ENCODE measurements around the gene CDK19. TPM values are rescaled to one million over a fixed set of nuclear protein-coding genes. Genes with fewer than 3 reads are reported as not detected.

Gene CDK19
- polyA plus RNA-seq, 1 donor from 2014 or later: 40.7 TPM

DNA sequence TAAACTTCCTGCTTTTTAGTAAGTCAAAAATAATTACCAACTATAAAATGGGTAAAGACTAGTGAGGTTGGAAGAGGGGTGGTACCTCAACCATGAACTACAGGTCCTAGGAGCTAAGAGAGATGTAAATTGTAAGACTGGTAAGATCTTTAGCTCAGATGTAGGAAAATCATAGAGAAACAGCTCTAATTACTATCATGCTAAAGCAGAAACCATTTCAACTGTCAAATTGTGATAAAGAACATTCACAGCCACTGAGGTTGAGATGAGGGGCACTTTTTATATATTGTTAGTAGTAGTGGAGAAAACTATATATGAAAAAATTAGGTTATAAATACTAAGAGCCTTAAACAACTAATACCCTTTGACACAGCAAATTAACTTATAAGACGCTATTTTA lies 20.0 kb downstream of the CDK19 start:
- peaks cover 28% of the 10 kb centered on the region for H3K79me2 ChIP-seq (replicated peaks; ENCODE audit: insufficient read depth, low read length)
- no peak for TF ChIP-seq EP300 (conservative IDR thresholded peaks at IDR 0.05; ENCODE audit: poor library complexity, severe bottlenecking)
- TF ChIP-seq RAD21 (conservative IDR thresholded peaks at IDR 0.05): no peak
- no peak for TF ChIP-seq MXI1 (conservative IDR thresholded peaks at IDR 0.05; ENCODE audit: poor library complexity, severe bottlenecking)
- TF ChIP-seq, protein P1, sequence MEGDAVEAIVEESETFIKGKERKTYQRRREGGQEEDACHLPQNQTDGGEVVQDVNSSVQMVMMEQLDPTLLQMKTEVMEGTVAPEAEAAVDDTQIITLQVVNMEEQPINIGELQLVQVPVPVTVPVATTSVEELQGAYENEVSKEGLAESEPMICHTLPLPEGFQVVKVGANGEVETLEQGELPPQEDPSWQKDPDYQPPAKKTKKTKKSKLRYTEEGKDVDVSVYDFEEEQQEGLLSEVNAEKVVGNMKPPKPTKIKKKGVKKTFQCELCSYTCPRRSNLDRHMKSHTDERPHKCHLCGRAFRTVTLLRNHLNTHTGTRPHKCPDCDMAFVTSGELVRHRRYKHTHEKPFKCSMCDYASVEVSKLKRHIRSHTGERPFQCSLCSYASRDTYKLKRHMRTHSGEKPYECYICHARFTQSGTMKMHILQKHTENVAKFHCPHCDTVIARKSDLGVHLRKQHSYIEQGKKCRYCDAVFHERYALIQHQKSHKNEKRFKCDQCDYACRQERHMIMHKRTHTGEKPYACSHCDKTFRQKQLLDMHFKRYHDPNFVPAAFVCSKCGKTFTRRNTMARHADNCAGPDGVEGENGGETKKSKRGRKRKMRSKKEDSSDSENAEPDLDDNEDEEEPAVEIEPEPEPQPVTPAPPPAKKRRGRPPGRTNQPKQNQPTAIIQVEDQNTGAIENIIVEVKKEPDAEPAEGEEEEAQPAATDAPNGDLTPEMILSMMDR (IDR thresholded peaks at IDR 0.05; ENCODE audit: poor library complexity, severe bottlenecking): no peak
- no peak overlapping the region for H3K27ac ChIP-seq (ENCODE audit: low read length)
- H4K20me1 ChIP-seq (ENCODE audit: insufficient read depth): no peaks in the 10 kb centered on the region
- H3K9ac ChIP-seq (ENCODE audit: low read length): no peak overlapping the region
- no peaks in the 10 kb centered on the region for H3K27me3 ChIP-seq (ENCODE audit: insufficient read depth, low read depth, low read length)
- H3K4me3 ChIP-seq (ENCODE audit: low read length): no peak overlapping the region
- no peak overlapping the region for H2AFZ ChIP-seq (ENCODE audit: low read depth, low read length)
- H3F3A ChIP-seq (ENCODE audit: insufficient read depth, low read length, poor library complexity, severe bottlenecking): no peaks in the 10 kb centered on the region
- H3K36me3 ChIP-seq (ENCODE audit: insufficient read depth, low read length): no peaks in the 10 kb centered on the region
- H3K9me3 ChIP-seq (ENCODE audit: low read length): peaks cover 2% of the 10 kb centered on the region
- no peaks in the 10 kb centered on the region for H3K9me2 ChIP-seq (ENCODE audit: insufficient read depth, low read length)
- no peak overlapping the region for H3K4me2 ChIP-seq (ENCODE audit: low read length)

DNA sequence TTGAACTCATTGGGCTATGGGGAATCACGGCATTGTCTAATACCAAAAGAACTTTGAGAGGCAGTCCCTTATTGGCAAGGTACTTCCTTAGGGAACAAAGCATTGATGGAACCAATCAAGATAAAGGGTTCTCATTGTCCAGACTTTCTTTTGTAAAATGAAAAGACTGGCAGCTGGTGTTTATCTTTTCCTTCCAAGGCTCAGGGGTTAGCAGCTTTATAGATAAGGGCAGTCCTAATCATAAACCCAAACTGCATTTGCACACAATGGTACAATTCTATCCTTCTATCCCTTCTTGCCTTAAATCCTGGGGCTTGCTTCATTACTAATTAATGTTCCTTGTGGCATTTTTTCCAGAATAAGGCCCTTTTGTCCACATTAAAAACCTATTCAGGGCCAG lies 28.6 kb downstream of the CDK19 start:
- Histone ChIP-seq H3K4me2 (ENCODE audit: low read length) (no peak overlapping the region), H3K4me3 (ENCODE audit: low read length) (no peak overlapping the region), H4K20me1 (ENCODE audit: insufficient read depth) (no peaks in the 10 kb centered on the region), H3K9ac (ENCODE audit: low read length) (no peak overlapping the region), H3K9me3 (ENCODE audit: low read length) (no peaks in the 10 kb centered on the region), H3K9me2 (ENCODE audit: insufficient read depth, low read length) (no peaks in the 10 kb centered on the region), H3F3A (ENCODE audit: insufficient read depth, low read length, poor library complexity, severe bottlenecking) (no peaks in the 10 kb centered on the region), H3K27me3 (ENCODE audit: insufficient read depth, low read depth, low read length) (no peaks in the 10 kb centered on the region), H2AFZ (ENCODE audit: low read depth, low read length) (no peak overlapping the region), H3K79me2 (replicated peaks; ENCODE audit: insufficient read depth, low read length) (peaks cover 7% of the 10 kb centered on the region), H3K27ac (ENCODE audit: low read length) (no peak overlapping the region), H3K36me3 (ENCODE audit: insufficient read depth, low read length) (no peaks in the 10 kb centered on the region)
- no peak for TF ChIP-seq SMC3 (conservative IDR thresholded peaks at IDR 0.05; ENCODE audit: poor library complexity)
- TF ChIP-seq, protein P1 (IDR thresholded peaks at IDR 0.05; ENCODE audit: poor library complexity, severe bottlenecking): no peak
- TF ChIP-seq POLR2AphosphoS5 (IDR thresholded peaks at IDR 0.05): no peak
- TF ChIP-seq, protein P2, sequence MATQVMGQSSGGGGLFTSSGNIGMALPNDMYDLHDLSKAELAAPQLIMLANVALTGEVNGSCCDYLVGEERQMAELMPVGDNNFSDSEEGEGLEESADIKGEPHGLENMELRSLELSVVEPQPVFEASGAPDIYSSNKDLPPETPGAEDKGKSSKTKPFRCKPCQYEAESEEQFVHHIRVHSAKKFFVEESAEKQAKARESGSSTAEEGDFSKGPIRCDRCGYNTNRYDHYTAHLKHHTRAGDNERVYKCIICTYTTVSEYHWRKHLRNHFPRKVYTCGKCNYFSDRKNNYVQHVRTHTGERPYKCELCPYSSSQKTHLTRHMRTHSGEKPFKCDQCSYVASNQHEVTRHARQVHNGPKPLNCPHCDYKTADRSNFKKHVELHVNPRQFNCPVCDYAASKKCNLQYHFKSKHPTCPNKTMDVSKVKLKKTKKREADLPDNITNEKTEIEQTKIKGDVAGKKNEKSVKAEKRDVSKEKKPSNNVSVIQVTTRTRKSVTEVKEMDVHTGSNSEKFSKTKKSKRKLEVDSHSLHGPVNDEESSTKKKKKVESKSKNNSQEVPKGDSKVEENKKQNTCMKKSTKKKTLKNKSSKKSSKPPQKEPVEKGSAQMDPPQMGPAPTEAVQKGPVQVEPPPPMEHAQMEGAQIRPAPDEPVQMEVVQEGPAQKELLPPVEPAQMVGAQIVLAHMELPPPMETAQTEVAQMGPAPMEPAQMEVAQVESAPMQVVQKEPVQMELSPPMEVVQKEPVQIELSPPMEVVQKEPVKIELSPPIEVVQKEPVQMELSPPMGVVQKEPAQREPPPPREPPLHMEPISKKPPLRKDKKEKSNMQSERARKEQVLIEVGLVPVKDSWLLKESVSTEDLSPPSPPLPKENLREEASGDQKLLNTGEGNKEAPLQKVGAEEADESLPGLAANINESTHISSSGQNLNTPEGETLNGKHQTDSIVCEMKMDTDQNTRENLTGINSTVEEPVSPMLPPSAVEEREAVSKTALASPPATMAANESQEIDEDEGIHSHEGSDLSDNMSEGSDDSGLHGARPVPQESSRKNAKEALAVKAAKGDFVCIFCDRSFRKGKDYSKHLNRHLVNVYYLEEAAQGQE (IDR thresholded peaks at IDR 0.05; ENCODE audit: borderline replicate concordance): no peak
- no peak for TF ChIP-seq MXI1 (conservative IDR thresholded peaks at IDR 0.05; ENCODE audit: poor library complexity, severe bottlenecking)
- TF ChIP-seq RAD21 (conservative IDR thresholded peaks at IDR 0.05): no peak

All from neural cell (in vitro differentiated cells).